DOHH2 (cell line): Measurements from ENCODE around the gene HPCAL4.

ENCODE experiments used
- H3F3A ChIP-seq: fragments of 200-600 bp; sonication (generic), shearing (Covaris generic); 2 replicates; pipeline ENCODE4 v1.6.0; 2016; ENCODE audit warnings: antibody characterized with exemption, mild to moderate bottlenecking; ENCODE audit not compliant: control insufficient read depth, insufficient read depth
- H3K27ac ChIP-seq: fragments of 200-600 bp; sonication (generic); 2 replicates; pipeline ENCODE4 v1.5.1; 2014; ENCODE audit warnings: low read depth, mild to moderate bottlenecking, low read length, moderate library complexity
- H3K27me3 ChIP-seq: fragments of 200-600 bp; sonication (generic); 2 replicates; pipeline ENCODE4 v1.6.1; 2014; ENCODE audit warnings: mild to moderate bottlenecking, low read length, mixed read lengths; ENCODE audit not compliant: control insufficient read depth
- H3K36me3 ChIP-seq: fragments of 200-600 bp; sonication (generic); 2 replicates; pipeline ENCODE4 v1.6.1; 2014; ENCODE audit warnings: mild to moderate bottlenecking, low read length, moderate library complexity, mixed read lengths; ENCODE audit not compliant: control insufficient read depth
- H3K4me1 ChIP-seq: fragments of 200-600 bp; sonication (generic); 2 replicates; pipeline ENCODE4 v1.6.1; 2014; ENCODE audit warnings: mild to moderate bottlenecking, low read length, mixed read lengths; ENCODE audit not compliant: control insufficient read depth
- H3K4me2 ChIP-seq: fragments of 200-600 bp; sonication (generic); 2 replicates; pipeline ENCODE4 v1.6.0; 2014; ENCODE audit warnings: mild to moderate bottlenecking, low read length, moderate library complexity
- H3K4me3 ChIP-seq: fragments of 200-600 bp; sonication (generic); 2 replicates; pipeline ENCODE4 v1.5.1; 2014; ENCODE audit warnings: mild to moderate bottlenecking, low read length, mixed read lengths
- H3K79me2 ChIP-seq: fragments of 200-600 bp; sonication (generic); 2 replicates; pipeline ENCODE4 v1.6.1; 2014; ENCODE audit warnings: mild to moderate bottlenecking, low read length, mixed read lengths; ENCODE audit not compliant: control insufficient read depth
- H3K9me2 ChIP-seq: fragments of 200-600 bp; sonication (generic); replicated peaks from 2 replicates; pipeline ENCODE4 v1.6.1; 2014; ENCODE audit warnings: mild to moderate bottlenecking, low read length, mixed read lengths; ENCODE audit not compliant: control insufficient read depth
- H3K9me3 ChIP-seq: fragments of 200-600 bp; sonication (generic); 2 replicates; pipeline ENCODE4 v1.6.1; 2014; ENCODE audit warnings: antibody characterized with exemption, low read length, mixed read lengths; ENCODE audit not compliant: control insufficient read depth, insufficient read depth
- H4K20me1 ChIP-seq: fragments of 200-600 bp; sonication (generic); 2 replicates; pipeline ENCODE4 v1.6.0; 2014; ENCODE audit warnings: low read depth, mild to moderate bottlenecking, antibody characterized with exemption, low read length, moderate library complexity; ENCODE audit not compliant: control insufficient read depth, insufficient read depth
- CTCF ChIP-seq: fragments of 200-600 bp; sonication (generic); IDR thresholded peaks from one replicate; pipeline ENCODE4 v1.5.1; 2014; ENCODE audit warnings: antibody characterized with exemption, mild to moderate bottlenecking, low read depth, low read length; ENCODE audit not compliant: poor library complexity, severe bottlenecking
- EZH2phosphoT487 ChIP-seq: fragments of 200-600 bp; sonication (generic); IDR thresholded peaks from 2 replicates; pipeline ENCODE4 v1.6.1; 2017; ENCODE audit warnings: borderline replicate concordance, mild to moderate bottlenecking, antibody characterized with exemption, low read length, moderate library complexity, mixed read lengths

The HPCAL4 gene

GRCh38 chr1:39681294-39681693, 9.9 kb downstream of the HPCAL4 start:
- H3K9me2 ChIP-seq: no peaks in the 10 kb centered on the region
- no peaks in the 10 kb centered on the region for H3K9me3 ChIP-seq
- TF ChIP-seq CTCF (no peak), EZH2phosphoT487 (no peak)
- H3K79me2 ChIP-seq: no peaks in the 10 kb centered on the region
- H4K20me1 ChIP-seq: no peaks in the 10 kb centered on the region
- peaks cover 30% of the 10 kb centered on the region for H3K27me3 ChIP-seq
- H3K4me1 ChIP-seq: peaks cover 4% of the 10 kb centered on the region; the same call in 1 of the 2 replicates
- H3K36me3 ChIP-seq: no peaks in the 10 kb centered on the region
- H3F3A ChIP-seq: no peaks in the 10 kb centered on the region
- no peak overlapping the region for H3K4me3 ChIP-seq
- H3K27ac ChIP-seq: no peak overlapping the region
- H3K4me2 ChIP-seq: no peak overlapping the region

GRCh38 chr1:39680751-39681150, 10.5 kb downstream of the HPCAL4 start:
- no peaks in the 10 kb centered on the region for H3K79me2 ChIP-seq
- H3K4me3 ChIP-seq: no peak overlapping the region
- peaks cover 4% of the 10 kb centered on the region; the same call in 1 of the 2 replicates for H3K4me1 ChIP-seq
- H3K27ac ChIP-seq: no peak overlapping the region
- H3K4me2 ChIP-seq: no peak overlapping the region
- peaks cover 30% of the 10 kb centered on the region for H3K27me3 ChIP-seq
- H4K20me1 ChIP-seq: no peaks in the 10 kb centered on the region
- no peaks in the 10 kb centered on the region for H3K9me2 ChIP-seq
- no peaks in the 10 kb centered on the region for H3K36me3 ChIP-seq
- TF ChIP-seq EZH2phosphoT487 (no peak), CTCF (no peak)
- H3K9me3 ChIP-seq: no peaks in the 10 kb centered on the region
- no peaks in the 10 kb centered on the region for H3F3A ChIP-seq

- Histone ChIP-seq H3K27me3 (peaks cover 30% of the 10 kb centered on the region), H4K20me1 (no peaks in the 10 kb centered on the region), H3K9me3 (no peaks in the 10 kb centered on the region), H3K79me2 (no peaks in the 10 kb centered on the region), H3K9me2 (no peaks in the 10 kb centered on the region), H3K4me3 (no peak overlapping the region), H3F3A (no peaks in the 10 kb centered on the region), H3K27ac (no peak overlapping the region), H3K4me1 (peaks cover 4% of the 10 kb centered on the region; the same call in 1 of the 2 replicates), H3K36me3 (no peaks in the 10 kb centered on the region), H3K4me2 (no peak overlapping the region)
- TF ChIP-seq CTCF (no peak), EZH2phosphoT487 (no peak)
These were observed 11.4 kb downstream of the HPCAL4 start for GRCh38 chr1:39679821-39680220.
